Measurements from ENCODE around the gene RNF114.

The RNF114 gene

GRCh38 chr20:49904440-49905214 is 31.6 kb upstream of the RNF114 start:
- Histone ChIP-seq H3K9me2 (replicated peaks; ENCODE audit: low read depth, low read length) (no peaks in the 10 kb centered on the region), H3K4me2 (ENCODE audit: low read depth, low read length, poor library complexity, severe bottlenecking) (no peak overlapping the region), H3K4me3 (ENCODE audit: low read length, poor library complexity, severe bottlenecking) (no peak overlapping the region), H3K27me3 (ENCODE audit: insufficient read depth, low read length, poor library complexity, severe bottlenecking) (no peaks in the 10 kb centered on the region), H3K79me2 (ENCODE audit: insufficient read depth, low read length) (no peaks in the 10 kb centered on the region), H4K20me1 (ENCODE audit: insufficient read depth, low read length, poor library complexity, severe bottlenecking) (no peaks in the 10 kb centered on the region), H3K9me3 (ENCODE audit: insufficient read depth, low read depth, low read length) (no peaks in the 10 kb centered on the region), H3K36me3 (ENCODE audit: insufficient read depth, low read length) (peaks cover 19% of the 10 kb centered on the region; the same call in 1 of the 2 replicates), H3K4me1 (ENCODE audit: insufficient read depth, low read length, poor library complexity, severe bottlenecking) (no peaks in the 10 kb centered on the region), H3F3A (ENCODE audit: low read depth) (no peaks in the 10 kb centered on the region), H2AFZ (ENCODE audit: low read length) (no peak overlapping the region), H3K9ac (ENCODE audit: low read depth, low read length, poor library complexity, severe bottlenecking) (no peak overlapping the region)
- TF ChIP-seq, protein P1, sequence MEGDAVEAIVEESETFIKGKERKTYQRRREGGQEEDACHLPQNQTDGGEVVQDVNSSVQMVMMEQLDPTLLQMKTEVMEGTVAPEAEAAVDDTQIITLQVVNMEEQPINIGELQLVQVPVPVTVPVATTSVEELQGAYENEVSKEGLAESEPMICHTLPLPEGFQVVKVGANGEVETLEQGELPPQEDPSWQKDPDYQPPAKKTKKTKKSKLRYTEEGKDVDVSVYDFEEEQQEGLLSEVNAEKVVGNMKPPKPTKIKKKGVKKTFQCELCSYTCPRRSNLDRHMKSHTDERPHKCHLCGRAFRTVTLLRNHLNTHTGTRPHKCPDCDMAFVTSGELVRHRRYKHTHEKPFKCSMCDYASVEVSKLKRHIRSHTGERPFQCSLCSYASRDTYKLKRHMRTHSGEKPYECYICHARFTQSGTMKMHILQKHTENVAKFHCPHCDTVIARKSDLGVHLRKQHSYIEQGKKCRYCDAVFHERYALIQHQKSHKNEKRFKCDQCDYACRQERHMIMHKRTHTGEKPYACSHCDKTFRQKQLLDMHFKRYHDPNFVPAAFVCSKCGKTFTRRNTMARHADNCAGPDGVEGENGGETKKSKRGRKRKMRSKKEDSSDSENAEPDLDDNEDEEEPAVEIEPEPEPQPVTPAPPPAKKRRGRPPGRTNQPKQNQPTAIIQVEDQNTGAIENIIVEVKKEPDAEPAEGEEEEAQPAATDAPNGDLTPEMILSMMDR (conservative IDR thresholded peaks at IDR 0.05; ENCODE audit: low read length): no peak
- no peak for TF ChIP-seq EZH2phosphoT487 (IDR thresholded peaks at IDR 0.05; ENCODE audit: borderline replicate concordance)

DNA sequence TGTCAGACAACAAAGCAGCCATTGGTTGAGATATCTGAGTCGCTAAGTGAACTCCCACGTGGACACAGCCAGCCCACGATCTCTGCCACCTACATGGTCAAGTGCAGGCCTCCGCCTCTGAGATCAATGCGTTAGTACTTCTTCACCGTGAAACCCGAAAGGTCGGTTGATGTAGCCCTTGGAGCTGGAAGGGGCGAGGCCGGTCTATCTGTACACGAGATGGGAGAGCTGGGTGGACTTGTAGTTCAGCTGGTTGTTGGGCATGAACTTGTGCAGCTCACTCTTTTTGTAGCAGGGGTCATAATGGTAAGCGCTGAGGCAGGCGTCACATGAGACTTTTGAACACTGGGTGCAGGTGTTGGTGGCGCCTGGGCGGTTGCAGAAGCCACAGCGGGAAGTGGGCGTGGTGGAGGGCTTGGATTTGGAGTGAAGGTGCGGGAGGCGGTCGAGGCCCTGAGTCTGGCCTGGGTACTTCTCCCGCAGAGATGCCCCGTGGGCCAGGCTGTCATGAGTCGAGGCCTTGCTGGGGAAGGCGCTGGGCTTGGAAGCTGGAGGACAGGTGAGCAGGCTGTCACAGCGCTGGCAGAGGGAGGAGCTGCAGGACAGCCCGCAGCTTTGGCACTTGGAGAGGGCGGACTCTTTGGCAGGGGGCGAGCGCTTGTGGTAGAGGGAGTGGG is 30.6 kb upstream of the RNF114 start:
- no peaks in the 10 kb centered on the region for H3K9me3 ChIP-seq (ENCODE audit: insufficient read depth, low read depth, low read length)
- H3K36me3 ChIP-seq (ENCODE audit: insufficient read depth, low read length): peaks cover 19% of the 10 kb centered on the region; the same call in 1 of the 2 replicates
- no peak overlapping the region for H2AFZ ChIP-seq (ENCODE audit: low read length)
- no peak overlapping the region for H3K9ac ChIP-seq (ENCODE audit: low read depth, low read length, poor library complexity, severe bottlenecking)
- H3K4me1 ChIP-seq (ENCODE audit: insufficient read depth, low read length, poor library complexity, severe bottlenecking): no peaks in the 10 kb centered on the region
- no peak overlapping the region for H3K4me3 ChIP-seq (ENCODE audit: low read length, poor library complexity, severe bottlenecking)
- no peaks in the 10 kb centered on the region for H3K27me3 ChIP-seq (ENCODE audit: insufficient read depth, low read length, poor library complexity, severe bottlenecking)
- TF ChIP-seq, protein P1 (conservative IDR thresholded peaks at IDR 0.05; ENCODE audit: low read length): no peak
- no peak for TF ChIP-seq EZH2phosphoT487 (IDR thresholded peaks at IDR 0.05; ENCODE audit: borderline replicate concordance)
- no peaks in the 10 kb centered on the region for H3K9me2 ChIP-seq (replicated peaks; ENCODE audit: low read depth, low read length)
- H4K20me1 ChIP-seq (ENCODE audit: insufficient read depth, low read length, poor library complexity, severe bottlenecking): no peaks in the 10 kb centered on the region
- H3K4me2 ChIP-seq (ENCODE audit: low read depth, low read length, poor library complexity, severe bottlenecking): no peak overlapping the region
- H3F3A ChIP-seq (ENCODE audit: low read depth): no peaks in the 10 kb centered on the region
- no peaks in the 10 kb centered on the region; the same call in 1 of the 2 replicates for H3K79me2 ChIP-seq (ENCODE audit: insufficient read depth, low read length)

DNA sequence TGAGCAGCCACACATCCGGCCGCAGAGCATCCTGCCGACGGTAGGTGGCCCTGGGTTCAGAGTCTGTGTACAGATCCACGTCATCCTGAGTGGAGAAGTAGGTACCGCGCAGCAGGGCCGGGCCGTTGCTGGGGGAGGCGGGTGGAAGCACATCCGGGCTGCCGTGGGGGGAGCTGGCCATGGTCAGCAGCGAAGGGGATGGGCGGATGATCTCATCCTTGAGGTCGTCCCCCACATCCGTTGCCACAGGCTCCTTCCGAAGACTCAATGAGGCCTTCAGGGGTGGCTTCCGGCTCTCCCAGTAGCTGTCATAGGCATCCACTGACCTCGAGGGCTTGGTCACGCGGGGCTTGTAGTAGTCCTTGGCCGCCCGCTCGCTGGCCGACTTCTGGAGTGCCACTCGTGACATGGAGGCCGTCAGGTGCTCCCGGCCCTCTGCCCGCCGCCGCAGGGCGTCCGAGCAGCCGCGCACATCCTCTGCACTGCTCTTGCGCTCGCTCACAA is 30.0 kb upstream of the RNF114 start:
- Histone ChIP-seq H2AFZ (ENCODE audit: low read length) (no peak overlapping the region), H3K4me2 (ENCODE audit: low read depth, low read length, poor library complexity, severe bottlenecking) (no peak overlapping the region), H3K9me2 (replicated peaks; ENCODE audit: low read depth, low read length) (no peaks in the 10 kb centered on the region), H3K9me3 (ENCODE audit: insufficient read depth, low read depth, low read length) (no peaks in the 10 kb centered on the region), H3K79me2 (ENCODE audit: insufficient read depth, low read length) (peaks cover 4% of the 10 kb centered on the region; the same call in 1 of the 2 replicates), H3F3A (ENCODE audit: low read depth) (no peaks in the 10 kb centered on the region), H3K4me1 (ENCODE audit: insufficient read depth, low read length, poor library complexity, severe bottlenecking) (no peaks in the 10 kb centered on the region), H4K20me1 (ENCODE audit: insufficient read depth, low read length, poor library complexity, severe bottlenecking) (no peaks in the 10 kb centered on the region), H3K9ac (ENCODE audit: low read depth, low read length, poor library complexity, severe bottlenecking) (no peak overlapping the region), H3K4me3 (ENCODE audit: low read length, poor library complexity, severe bottlenecking) (no peak overlapping the region), H3K27me3 (ENCODE audit: insufficient read depth, low read length, poor library complexity, severe bottlenecking) (no peaks in the 10 kb centered on the region), H3K36me3 (ENCODE audit: insufficient read depth, low read length) (peaks cover 19% of the 10 kb centered on the region; the same call in 1 of the 2 replicates)
- TF ChIP-seq, protein P1 (conservative IDR thresholded peaks at IDR 0.05; ENCODE audit: low read length): no peak
- TF ChIP-seq EZH2phosphoT487 (IDR thresholded peaks at IDR 0.05; ENCODE audit: borderline replicate concordance): no peak
